ENCODE data around the gene ETS1. TPM values are rescaled to one million over a fixed set of nuclear protein-coding genes. Genes with fewer than 3 reads are reported as not detected.

The ETS1 gene
- total RNA-seq, 1 donor from 2014 or later: 154 TPM

DNA sequence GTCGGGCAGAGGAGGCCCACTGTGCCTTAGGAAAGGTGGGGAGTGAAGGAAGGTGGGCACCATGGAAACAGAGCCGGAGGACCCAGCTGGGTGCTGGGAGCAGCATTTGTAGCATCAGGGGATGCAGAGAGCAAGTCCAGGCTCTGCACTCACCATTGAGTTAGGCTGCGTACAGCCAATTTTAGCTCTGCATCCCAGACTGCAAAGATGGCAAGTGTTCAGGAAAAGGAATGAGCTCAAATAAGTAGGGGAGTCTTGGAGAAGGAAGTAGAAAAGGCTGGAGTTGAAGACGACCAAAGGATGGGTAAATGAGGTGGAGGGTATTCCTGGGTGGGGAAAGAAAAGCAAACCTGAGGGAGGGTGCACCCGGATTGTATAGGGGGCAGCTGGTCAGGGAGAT is 31.6 kb upstream of the ETS1 start:
- no peak for DNase-seq (ENCODE audit: low spot score)

DNA sequence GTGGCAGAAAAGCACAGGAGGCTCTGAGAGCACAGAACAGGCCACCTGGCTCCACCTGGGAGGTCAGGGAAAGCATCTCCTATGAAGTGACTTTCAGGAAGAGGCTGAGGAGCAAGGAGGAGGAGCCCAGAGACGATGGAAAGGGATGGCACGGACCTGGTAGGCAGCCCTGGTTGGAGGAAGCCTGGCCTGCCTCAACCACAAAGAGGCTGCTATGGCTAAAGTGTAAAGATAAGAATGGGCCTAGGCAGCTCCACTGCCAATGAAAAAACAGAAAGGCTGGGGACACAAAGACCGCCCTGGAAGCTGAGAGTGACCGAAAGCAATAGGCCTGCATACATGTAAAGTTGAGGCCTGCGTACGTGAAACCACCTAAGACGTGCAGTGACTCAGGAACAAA is 31.2 kb upstream of the ETS1 start:
- DNase-seq (ENCODE audit: low spot score): no peak

DNA sequence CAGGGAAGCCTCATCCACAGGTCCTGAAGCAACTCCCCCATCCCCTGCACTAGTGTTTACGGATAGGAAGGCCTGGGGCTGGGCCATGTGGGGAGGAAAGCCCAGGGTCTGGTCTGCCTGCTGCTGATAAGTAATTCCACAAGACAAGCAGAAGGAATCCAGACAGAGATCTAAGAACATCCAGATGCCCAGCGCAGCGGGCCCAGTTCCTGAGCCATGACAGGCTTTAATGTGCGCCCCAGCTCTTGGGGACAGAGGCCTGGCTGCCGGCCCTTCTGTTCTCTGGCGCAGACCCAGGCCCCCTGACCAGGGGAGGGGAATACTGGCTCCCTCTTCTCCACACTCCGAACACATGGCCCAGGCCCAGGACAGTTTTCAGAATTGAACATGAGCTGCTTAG is 28.8 kb upstream of the ETS1 start:
- DNase-seq (ENCODE audit: low spot score): no peak

DNA sequence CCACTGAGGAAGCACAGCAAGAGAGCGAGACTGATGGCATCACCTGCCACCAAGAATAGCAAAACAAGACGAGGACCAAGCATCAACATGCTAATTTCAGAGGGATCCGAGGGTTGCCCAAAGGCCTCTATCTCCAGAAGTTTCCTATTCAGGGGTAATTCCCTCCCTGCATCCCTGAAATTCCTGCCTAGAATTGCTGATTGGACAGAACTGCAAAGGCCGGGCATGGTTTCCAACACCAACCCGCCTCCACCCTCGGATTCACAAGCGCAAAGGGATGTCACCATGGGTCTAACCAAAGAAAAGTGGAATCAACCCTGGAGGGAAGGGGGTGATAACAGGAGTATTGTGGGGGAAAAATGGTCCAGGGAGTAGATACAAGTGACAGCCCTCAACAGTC is 28.3 kb upstream of the ETS1 start:
- no peak for DNase-seq (ENCODE audit: low spot score)

DNA sequence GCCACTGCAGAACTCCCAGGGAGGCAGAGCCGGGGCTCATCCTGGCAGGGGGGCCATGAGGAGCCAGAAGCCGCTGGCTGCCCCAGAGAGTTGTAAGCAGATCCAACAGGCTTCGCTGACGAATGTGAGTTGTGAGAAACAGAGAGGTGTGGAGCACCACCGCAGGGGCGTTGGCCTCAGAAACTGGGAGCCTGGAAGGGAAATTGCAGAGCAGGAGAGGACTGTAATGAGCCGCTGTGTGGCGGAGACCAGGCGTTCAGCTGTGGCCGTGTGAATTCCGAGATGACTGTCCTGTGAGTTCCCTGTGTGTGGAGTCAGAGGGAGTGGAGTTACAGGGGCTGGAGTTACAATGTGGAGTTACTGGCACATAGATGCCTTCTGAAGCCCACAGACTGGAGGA is 27.7 kb upstream of the ETS1 start:
- DNase-seq (ENCODE audit: low spot score): no peak

DNA sequence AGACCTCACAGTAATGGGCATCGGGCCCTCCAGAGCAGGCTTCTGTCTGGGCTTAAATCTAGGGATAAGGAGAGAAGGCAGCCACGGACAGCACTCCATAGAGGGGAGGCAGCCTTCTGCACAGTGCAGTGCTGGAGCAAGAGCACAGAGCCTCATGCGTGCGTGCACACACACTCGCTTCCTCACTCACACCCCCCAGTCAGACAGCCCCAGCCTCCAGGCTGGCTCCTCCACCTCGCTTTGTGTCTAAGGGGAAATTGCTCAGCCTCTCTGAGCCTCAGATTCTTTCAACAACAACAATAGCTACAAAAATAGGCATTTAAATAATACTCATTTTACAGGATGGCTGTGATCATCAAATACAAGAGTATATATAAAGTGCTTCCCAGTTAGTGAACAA is 26.7 kb upstream of the ETS1 start:
- no peak for DNase-seq (ENCODE audit: low spot score)

DNA sequence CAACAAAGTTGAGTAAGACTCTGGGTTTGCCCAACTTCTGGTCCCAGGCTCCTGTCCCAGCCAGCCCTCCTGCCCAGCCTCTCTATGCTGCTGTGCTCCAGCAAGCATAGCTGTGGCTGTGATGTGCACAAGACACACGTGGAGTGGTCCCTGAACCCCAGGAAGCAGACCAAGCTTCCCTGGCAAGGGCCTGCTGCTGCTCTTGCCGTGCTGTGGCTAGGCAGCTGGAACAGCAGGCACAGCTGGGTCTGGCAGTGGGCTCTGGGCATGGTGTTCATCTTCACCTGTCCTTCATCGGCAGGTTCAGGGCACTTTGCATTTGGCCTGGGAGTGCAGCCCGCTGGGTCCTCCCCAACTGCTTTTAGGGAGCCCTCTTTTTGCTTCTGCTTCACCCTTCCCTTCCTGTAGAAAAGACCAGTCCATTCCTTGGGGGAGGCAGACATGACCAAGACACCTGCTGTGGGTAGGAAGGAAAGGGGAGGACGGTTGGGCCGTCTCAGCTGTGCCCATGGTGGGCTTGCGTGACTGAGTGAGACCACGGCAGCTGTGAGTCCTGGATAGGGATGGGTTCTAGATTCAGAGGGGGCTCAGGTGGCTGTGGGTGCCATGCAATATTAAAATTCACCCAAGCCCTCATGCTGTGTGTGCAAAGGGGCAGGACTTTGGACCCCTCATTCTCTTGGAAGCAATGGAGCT is 26.1 kb upstream of the ETS1 start:
- no peak for DNase-seq (ENCODE audit: low spot score)

DNA sequence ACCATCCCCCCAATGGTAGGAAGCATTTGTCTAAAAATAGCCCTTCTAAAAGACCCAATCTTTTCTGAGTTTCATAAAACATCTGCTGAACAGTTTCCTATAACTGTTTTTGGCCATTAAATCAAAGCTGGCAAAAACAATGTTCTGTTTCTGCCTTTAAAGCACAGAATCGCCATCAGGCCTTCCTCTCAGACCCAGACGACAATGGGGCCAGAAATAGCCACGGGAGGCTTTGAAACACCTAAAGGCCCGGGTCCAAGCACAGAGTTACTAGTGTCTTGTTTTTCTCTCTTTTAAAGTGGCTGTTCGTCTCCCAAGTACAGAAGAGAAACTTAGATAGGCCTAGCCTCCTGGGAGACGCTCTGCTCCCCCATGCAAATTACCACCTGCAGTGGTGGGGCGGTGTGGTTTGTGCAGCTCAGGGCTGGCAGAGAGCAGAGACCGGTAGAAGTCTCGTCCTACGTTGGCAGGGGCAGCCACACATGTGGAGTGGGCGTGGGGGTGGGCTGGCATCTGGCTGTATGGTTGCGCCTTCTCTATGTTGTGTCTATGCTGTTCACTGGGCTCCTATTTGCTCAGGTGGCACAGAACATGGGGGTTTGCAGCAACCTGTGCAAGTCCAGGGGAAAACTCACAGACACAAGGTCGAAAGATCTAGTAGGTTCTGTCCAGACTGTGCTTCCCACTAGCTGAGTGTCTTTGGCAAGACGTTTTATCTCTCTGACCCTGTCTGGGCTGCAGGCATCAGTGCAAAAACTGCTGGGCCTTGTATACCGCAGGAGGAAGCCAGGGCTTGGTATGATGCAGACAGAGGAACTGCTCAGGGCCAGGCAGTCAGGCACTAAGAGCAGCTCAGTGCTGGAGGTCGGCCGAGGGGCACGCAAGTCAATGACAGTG is 23.6 kb upstream of the ETS1 start:
- no peak for DNase-seq (ENCODE audit: low spot score)

DNA sequence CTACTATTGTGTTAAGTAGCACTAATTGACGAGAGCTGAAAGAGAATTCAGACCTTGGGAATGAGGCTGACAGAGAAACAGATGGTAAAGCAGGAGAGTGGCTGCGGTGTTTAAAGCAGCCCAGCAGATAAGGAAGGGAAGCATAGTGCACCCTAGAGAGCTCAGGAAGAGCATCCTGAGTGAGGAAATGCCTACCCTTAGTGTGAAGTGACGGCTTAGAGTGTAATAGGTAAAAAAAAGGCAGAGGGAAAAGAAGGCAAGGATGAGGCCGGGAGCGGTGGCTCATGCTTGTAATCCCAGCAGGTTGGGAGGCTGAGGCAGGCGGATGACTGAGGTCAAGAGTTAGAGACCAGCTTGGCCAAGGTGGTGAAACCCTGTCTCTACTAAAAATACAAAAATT is 22.4 kb upstream of the ETS1 start:
- DNase-seq (ENCODE audit: low spot score): no peak

DNA sequence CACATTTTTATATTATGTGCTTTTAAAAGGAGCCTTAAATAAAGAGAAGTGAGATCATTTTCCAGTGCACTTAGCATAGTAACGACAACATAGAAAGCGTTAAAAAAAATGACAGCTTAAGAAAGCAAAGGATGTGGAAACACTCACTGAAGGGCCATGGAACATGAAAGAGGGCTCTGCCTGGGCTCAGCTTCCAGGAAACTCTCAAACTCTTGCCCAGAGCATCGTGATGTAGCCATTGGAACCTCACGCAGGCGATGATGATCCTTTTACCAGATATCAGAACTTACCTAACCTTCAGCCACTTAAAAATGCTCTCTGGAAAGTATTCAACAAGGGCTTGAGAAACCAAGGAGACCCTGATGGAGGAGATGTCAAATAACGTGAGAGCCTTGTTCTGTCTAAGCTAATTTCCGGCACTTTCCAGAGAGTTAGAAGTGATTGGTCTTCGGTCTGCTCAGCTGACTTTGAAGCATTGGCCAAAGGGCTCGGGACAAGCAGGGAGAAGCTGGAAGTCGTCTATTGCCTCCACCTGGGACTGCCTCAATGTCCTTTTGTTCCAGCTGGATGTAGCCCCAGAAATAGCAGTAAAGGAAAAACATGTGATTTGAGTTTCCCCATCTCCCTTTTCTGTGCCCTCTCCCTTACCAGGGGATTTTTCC is 21.5 kb upstream of the ETS1 start:
- DNase-seq (ENCODE audit: low spot score): no peak

DNA sequence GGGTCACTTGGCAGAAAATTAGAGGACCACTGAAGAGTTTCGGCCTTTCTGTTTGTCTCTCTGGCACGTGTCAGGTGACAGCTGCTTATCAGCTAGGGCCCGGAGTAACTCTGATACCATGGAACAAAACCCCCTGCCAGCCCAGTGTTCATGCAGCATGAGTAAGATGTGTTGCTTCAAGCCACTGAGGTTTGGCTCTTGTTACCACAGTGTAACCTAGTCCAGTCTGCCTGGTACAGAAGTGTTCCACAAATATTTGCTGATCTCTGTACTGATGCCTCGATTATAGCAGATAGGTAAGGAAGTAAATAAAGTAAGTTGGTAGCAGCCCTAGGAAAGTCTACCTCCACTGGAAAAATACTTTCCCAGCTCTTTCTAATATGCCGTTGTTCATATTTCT is 20.5 kb upstream of the ETS1 start:
- DNase-seq (ENCODE audit: low spot score): no peak

DNA sequence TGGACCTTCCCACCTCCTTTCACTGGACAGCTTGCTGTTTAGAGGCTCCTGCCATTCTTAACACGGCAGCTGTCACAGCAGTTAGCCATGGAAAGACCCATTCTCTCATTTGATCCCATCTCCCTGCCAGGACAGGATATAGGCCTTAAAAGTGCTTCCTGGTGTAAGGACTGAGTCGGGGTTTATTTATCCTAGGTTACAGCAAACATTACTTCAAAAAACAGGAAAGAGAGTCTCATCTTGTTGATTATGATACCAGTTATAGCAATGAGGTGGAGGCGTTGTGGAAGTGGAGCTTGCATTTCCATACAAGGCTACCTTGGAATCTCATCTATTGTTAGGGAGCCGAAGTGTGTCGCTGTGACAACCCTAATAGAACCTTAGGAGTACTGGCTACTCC is 17.4 kb upstream of the ETS1 start:
- no peak for DNase-seq (ENCODE audit: low spot score)

DNA sequence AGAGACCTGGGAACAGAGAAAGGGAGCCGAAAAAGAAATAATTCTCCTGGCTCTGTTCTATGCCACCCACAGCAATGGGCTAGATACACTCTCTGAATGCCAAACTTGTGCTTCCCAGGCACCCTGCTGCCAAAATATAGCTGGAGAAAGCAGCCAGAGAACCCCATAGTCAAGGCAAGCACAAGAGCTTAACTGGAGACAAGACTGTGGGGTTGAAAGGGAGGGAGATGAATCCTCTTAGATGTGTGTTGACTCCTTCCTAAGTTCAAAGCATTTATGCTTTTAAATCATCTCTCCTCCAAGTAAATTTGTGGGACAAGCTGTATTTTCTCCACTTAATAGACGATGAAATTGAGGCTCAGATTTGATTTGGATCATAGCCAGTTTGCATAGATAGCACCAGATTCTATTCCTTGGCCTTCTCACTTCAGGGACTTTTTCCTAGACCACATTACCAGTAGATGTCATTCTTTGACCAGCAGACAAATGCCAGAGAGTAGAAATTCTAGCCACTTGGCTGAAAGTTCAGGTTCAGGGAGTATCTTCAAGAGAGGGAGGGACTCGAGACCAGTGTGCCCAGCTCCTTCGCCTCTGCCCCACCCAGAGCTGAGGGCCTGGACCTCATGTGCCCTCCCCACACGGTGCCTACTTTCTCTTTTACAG is 16.5 kb upstream of the ETS1 start:
- no peak for DNase-seq (ENCODE audit: low spot score)

DNA sequence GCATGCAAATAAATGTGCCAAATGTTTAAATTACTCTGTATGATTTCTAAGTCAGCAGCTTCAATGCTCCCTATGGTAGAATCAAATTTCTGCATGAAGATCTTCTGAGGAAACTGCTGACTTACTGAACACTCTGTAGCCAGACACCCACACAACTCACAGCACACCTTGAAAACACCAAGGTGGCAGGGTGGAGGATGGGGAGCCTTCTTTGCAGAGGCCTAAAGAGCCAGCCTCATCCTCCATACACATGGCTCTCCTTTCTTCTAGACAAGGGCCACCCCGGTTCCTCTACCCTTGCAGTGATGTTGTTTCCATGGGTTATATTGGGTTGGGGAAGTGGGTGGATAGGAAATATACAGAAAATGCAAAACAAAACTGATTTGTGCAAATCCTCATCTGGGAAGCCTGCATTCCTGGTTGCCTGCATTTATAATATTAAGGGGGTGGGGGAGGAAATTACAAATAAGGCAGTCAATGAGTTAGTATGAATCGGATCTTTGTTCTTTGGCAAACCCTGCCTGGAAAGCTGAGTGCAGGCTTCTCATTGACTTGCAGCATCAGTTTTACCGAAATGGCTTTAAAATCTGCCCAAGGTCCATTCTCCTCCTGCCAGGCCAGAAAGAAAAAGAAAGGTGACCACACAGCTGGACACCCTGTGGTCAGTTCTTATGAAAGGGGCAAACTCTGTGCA is 15.8 kb upstream of the ETS1 start:
- no peak for DNase-seq (ENCODE audit: low spot score)

DNA sequence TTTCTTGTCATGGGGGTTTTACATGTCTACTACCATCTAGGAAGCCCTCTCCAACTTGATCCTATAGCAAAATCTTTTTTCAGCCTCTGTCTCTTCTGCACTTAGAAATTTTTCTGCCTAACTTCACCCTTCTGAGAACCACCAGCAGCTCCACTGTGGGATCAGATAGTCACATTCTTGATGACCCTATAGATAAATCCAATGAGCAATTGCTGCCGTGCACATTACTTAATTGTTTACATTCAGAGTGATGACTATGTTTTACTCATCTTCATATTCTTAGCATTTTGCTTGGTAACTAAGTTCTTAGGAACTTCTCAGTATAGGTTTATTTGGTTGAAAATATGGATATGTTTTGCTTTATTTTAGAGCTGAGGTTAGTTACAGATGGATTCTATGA is 12.4 kb upstream of the ETS1 start:
- DNase-seq (ENCODE audit: low spot score): no peak

DNA sequence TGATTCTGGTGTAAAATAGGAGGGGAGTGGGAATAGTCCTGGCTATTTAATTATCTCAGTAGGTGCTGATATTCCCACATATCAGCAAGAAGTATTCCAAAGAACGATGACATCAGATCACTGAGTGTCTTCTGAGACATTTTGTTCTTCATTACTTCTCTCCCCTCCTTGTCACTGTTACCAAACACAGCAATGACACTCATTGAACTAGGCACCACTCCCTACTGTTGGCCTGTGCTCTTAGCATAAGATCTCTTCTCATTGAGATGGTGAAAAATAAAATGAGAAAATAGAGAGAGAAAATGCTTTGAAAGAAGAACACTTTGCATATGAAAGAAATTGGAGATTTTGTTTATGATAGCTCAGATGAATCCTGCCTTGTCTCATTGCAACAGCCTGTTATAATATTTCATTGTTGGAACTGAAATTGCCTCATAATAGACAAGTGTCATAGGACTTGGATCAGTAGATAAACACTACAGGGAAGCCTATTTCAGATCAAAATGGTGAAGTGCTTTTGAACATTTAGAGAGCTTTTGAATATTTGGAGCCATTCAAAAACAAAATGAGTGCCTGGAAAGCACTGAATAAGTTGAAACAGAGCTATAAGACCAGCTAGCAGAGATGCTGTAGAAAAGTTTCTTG is 11.3 kb upstream of the ETS1 start:
- no peak for DNase-seq (ENCODE audit: low spot score)

DNA sequence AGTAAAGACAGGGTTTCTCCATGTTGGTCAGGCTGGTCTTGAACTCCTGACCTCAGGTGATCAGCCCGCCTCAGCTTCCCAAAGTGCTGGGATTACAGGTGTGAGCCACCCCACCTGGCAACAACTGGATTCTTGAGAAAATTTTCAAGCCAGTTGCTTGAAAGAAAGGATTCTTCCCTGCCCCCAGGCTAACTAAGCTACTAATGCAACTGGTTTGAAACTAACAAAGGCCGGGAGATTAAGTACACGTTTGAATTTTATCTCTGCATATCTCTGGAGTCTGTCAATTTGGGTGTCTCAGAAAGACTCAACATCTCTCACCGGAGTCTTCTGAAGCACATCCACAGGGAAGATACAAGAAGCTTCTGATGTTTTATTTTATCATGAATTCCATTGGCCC is 10.7 kb upstream of the ETS1 start:
- DNase-seq (ENCODE audit: low spot score): no peak

DNA sequence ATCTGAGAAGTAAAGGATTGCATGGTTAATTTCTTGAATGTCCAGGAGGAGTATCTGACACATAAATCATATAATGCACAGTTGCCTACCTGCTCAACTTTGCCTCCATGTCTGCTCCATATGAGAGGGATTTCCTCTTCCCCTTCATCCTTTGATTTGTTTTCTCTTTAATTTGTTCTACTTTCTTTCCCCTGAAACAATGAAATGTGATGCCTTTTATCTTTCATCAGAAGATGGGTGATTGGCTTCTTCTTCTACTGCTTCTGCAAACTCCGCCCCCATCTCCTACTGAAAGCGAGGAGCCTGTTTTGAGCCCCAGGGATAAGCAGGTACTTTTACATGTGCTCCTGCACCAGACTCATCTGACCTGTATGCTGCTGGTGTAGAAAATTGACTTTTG is 9.9 kb upstream of the ETS1 start:
- no peak for DNase-seq (ENCODE audit: low spot score)

DNA sequence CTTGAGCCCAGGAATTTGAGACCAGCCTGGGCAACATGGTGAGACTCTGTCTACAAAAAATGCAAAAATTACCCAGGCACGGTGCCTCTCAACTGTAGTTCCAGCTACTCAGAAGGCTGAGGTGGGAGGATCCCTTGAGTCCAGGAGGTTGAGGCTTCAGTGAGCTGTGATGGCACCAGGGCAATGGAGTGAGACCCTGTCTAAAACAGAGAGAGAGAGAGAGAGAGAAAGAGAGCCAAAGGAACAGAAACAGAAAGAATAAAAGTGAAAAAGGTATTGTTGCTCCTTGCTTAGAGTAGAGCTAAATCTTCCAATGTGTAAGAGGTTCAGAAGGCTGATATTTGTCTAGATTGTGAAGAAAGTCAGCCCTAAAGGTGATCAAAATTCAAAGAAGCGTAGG is 8.9 kb upstream of the ETS1 start:
- no peak for DNase-seq (ENCODE audit: low spot score)

DNA sequence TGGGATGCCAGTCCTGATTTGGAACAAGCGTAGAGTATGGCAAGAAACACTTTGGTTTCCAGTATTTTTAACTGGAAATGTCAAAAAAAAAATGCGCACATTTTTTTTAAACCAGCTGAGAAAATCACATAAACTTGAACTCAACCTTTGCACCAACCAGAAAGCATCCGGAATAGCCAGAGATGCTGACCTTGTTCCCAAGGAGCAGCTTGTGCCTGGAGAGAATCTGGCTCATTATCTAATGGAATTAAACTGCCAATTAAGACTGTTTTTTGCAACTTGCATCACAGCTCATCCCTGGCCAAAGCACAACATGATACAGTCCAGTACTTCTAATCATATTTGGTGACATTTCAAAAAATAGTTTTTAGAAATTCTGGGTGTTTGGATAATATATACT is 8.4 kb upstream of the ETS1 start:
- DNase-seq (ENCODE audit: low spot score): no peak

DNA sequence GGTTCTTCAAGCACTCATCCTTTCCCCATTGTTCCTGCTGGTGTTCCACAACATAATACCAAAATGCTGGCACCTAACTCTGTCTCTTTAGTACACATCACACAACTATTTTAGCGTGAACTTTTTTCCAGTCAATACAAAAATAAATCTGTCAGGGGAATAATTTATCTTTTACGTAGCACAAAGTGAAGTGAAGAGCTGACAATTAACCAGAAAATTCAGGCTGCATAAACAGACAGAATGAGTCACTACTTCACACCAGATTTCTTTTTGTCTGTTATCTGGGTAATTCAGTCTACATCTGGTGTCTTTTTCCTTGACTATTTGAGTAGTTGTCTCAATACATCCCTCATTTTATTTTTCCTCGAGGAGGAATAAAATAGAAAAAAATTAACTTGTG is 7.9 kb upstream of the ETS1 start:
- DNase-seq (ENCODE audit: low spot score): no peak

Data from mesenteric fat pad (tissue), 1 donor.